Endothelial cell of umbilical vein (primary cell): ENCODE results near the gene ANKRD35. TPM values are rescaled to one million over a fixed set of nuclear protein-coding genes. Genes with fewer than 3 reads are reported as not detected.

ENCODE experiments used
- BruUV-seq: library from RNA; stranded (reverse); fragments of 400-500 nt; replicated peaks from 2 replicates; lab custom pipeline; 2021; lab: Mats Ljungman, UMichigan
- CTCF ChIA-PET: fragments of 300-600, 350-600 bp; sonication (Branson Sonifier 250); formaldehyde crosslinking; loops from one replicate; lab custom pipeline; 2021; ENCODE audit warnings: antibody characterized with exemption, inconsistent platforms; lab: Charles Lee
- POLR2A ChIA-PET: fragments of 300-600, 350-600 bp; sonication (Branson Sonifier 250); formaldehyde crosslinking; loops from one replicate; lab custom pipeline; 2021; ENCODE audit warnings: antibody characterized with exemption, inconsistent platforms; lab: Charles Lee
- DNase-seq: peaks from one replicate; pipeline ENCODE4 v3.0.0-alpha.2; 2011; ENCODE audit warnings: low read depth, low spot score
- FAIRE-seq: peaks from 2 replicates; lab custom pipeline; 2011; peaks lifted over from hg19 to GRCh38; lab: Jason Lieb, UNC
- H2AFZ ChIP-seq: 2 replicates; pipeline ENCODE4 v1.6.0; 2012; ENCODE audit warnings: low read depth, low read length, control low read depth, inconsistent platforms
- H3K27ac ChIP-seq: 2 replicates; pipeline ENCODE4 v1.5.1; 2011; ENCODE audit warnings: low read depth, mild to moderate bottlenecking, control low read depth, low read length, moderate library complexity; ENCODE audit not compliant: insufficient read depth
- H3K27me3 ChIP-seq, 2 experiments: 2 replicates each; pipeline versions ENCODE4 v1.6.0 to v1.6.1; 2011; ENCODE audit warnings: low read length in 2 of 2, mixed read lengths in 1 of 2; ENCODE audit not compliant: control insufficient read depth in 2 of 2, insufficient read depth in 2 of 2
- H3K36me3 ChIP-seq, 2 experiments: 2 replicates in 1 of 2; 3 replicates in 1 of 2; pipeline ENCODE4 v1.5.1; 2011; ENCODE audit warnings: low read length in 2 of 2, mild to moderate bottlenecking in 1 of 2, moderate library complexity in 1 of 2; ENCODE audit not compliant: control insufficient read depth in 2 of 2, insufficient read depth in 2 of 2; ENCODE audit errors: extremely low read depth in 1 of 2
- H3K4me1 ChIP-seq: 3 replicates; pipeline ENCODE4 v1.5.1; 2011; ENCODE audit warnings: mild to moderate bottlenecking, low read length; ENCODE audit not compliant: control insufficient read depth, insufficient read depth; ENCODE audit errors: extremely low read depth
- H3K4me2 ChIP-seq: 2 replicates; pipeline ENCODE4 v1.6.1; 2011; ENCODE audit warnings: low read length, control low read depth, mixed read lengths; ENCODE audit not compliant: insufficient read depth
- H3K4me3 ChIP-seq, 3 experiments: fragments of 200-600 bp in 1 of 3; sonication (generic), shearing (Covaris generic) in 1 of 3; replicated peaks in 1 of 3; 2 replicates each; pipeline ENCODE4 v1.5.1; 2011 to 2016; ENCODE audit warnings: control low read depth in 3 of 3, low read length in 3 of 3, mild to moderate bottlenecking in 2 of 3, inconsistent platforms in 1 of 3, low read depth in 1 of 3, moderate library complexity in 1 of 3; ENCODE audit not compliant: insufficient read depth in 1 of 3
- H3K79me2 ChIP-seq: 2 replicates; pipeline ENCODE4 v1.6.0; 2012; ENCODE audit warnings: low read length, inconsistent platforms; ENCODE audit not compliant: control insufficient read depth, insufficient read depth
- H3K9ac ChIP-seq: replicated peaks from 2 replicates; pipeline ENCODE3; 2011; ENCODE audit warnings: low read length, control low read depth; ENCODE audit not compliant: insufficient read depth; ENCODE audit errors: extremely low read depth
- H3K9me1 ChIP-seq: replicated peaks from 3 replicates; pipeline ENCODE4 v1.6.0; 2011; ENCODE audit warnings: mild to moderate bottlenecking, low read length; ENCODE audit not compliant: control insufficient read depth, insufficient read depth; ENCODE audit errors: extremely low read depth
- H3K9me3 ChIP-seq: replicated peaks from 2 replicates; pipeline ENCODE4 v1.5.1; 2012; ENCODE audit warnings: low read length, inconsistent platforms; ENCODE audit not compliant: control insufficient read depth, insufficient read depth
- H4K20me1 ChIP-seq: replicated peaks from 2 replicates; pipeline ENCODE3; 2011; ENCODE audit warnings: mild to moderate bottlenecking, low read length; ENCODE audit not compliant: control insufficient read depth, insufficient read depth; ENCODE audit errors: extremely low read depth
- FOS ChIP-seq: IDR thresholded peaks from 2 replicates; pipeline ENCODE4 v1.6.1; 2011; ENCODE audit warnings: mild to moderate bottlenecking, low read length, moderate library complexity, borderline replicate concordance; ENCODE audit not compliant: insufficient read depth
- GATA2 ChIP-seq: IDR thresholded peaks from 2 replicates; pipeline ENCODE4 v1.7.0; 2011; ENCODE audit warnings: low read depth, mild to moderate bottlenecking, moderate library complexity, mixed read lengths, low read length; ENCODE audit not compliant: insufficient read length, insufficient read depth
- JUN ChIP-seq: IDR thresholded peaks from 2 replicates; pipeline ENCODE4 v1.6.1; 2011; ENCODE audit warnings: borderline replicate concordance, low read depth; ENCODE audit not compliant: insufficient read length, insufficient read depth
- POLR2A ChIP-seq: IDR thresholded peaks from 2 replicates; pipeline ENCODE4 v1.6.1; 2012; ENCODE audit warnings: low read depth, mild to moderate bottlenecking, control low read depth, low read length
- POLR2AphosphoS5 ChIP-seq: IDR thresholded peaks from 2 replicates; pipeline ENCODE4 v1.6.1; 2012; ENCODE audit warnings: low read depth, mild to moderate bottlenecking, control low read depth, low read length, moderate library complexity; ENCODE audit not compliant: insufficient read depth
- dilution Hi-C: fragments of 300-500 bp; cut with MboI; formaldehyde crosslinking; loops from one replicate; pipeline ENCODE4 v1.15.0; 2019; ENCODE audit warnings: low sequenced_read_pairs; ENCODE audit not compliant: extremely low pct_ligation_motif_present
- intact Hi-C: fragments of 100-400 bp; cut with micrococcal nuclease; formaldehyde crosslinking; loops from one replicate; pipeline ENCODE4 v1.10.0; 2022
- polyA plus RNA-seq, 4 experiments: library from polyadenylated mRNA; depleted of rRNA in 3 of 4; stranded (reverse) in 3 of 4; unstranded in 1 of 4; fragments of >200 nt; gene quantifications; 2 replicates each; pipeline versions ENCODE4 v1.2.1 to v1.2.3, GENCODE V29; 2011 to 2012; ENCODE audit warnings: missing spikeins in 1 of 4
- total RNA-seq: library from RNA; stranded (reverse); gene quantifications from 2 replicates; pipeline ENCODE4 v1.2.3, GENCODE V29; 2021
- TF ChIP-seq, protein P1 (sequence below): IDR thresholded peaks from 2 replicates; pipeline ENCODE4 v1.6.1; 2011; ENCODE audit not compliant: insufficient read depth, insufficient read length
- TF ChIP-seq, protein P2 (sequence below), 2 donors: IDR thresholded peaks; 1 replicate in 1 of 2; 2 replicates in 1 of 2; pipeline ENCODE4 v1.5.1; 2011; ENCODE audit warnings: low read length in 2 of 2, mild to moderate bottlenecking in 2 of 2, moderate library complexity in 2 of 2, control low read depth in 1 of 2, inconsistent platforms in 1 of 2, low read depth in 1 of 2; ENCODE audit not compliant: insufficient read depth in 1 of 2; ENCODE audit errors: extremely low read depth in 1 of 2

The ANKRD35 gene
- total and polyA plus RNA-seq, 2 donors (not counting 3 experiments of a cell fraction or from before 2014, with no cell fraction given): 0.15 to 0.20 TPM

DNA sequence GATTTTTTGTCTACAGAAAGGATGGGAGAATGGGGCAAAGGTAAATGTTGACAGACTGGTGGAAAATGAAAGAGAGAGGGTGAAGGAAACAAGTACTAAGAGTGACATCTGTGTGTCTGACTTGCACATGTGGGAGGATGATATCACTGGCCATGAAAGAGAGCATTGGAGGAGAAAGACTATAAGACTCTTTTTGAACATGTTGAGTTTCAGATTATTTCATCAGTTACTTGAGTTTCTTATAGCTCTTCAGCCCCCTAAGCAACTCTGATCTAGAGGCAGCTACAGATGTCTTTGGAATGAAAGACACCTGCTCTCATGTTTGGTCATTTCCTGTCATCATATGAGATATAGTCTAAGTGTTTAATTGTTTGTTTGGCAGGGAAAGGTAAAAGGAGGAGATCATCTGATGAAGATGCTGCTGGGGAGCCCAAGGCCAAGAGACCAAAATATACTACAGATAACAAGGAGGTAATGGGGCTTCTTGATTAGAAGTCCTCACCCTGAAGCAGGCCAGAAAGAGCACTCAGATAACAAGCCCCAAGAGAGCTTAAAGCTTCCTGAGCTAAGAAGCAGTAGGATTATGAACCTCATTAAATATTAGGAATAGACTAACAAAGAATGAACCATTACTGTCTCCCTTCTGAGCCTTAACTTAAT lies 57.2 kb downstream of the ANKRD35 start:
- H3K36me3 ChIP-seq: peaks cover 31 to 50% of the 10 kb centered on the region in 2 experiments
- dilution Hi-C loops: no loop called here
- DNase-seq: no peak

More for the DNA sequence above, 57.2 kb downstream of the ANKRD35 start:
- Histone ChIP-seq H3K4me1 (peaks cover 13% of the 10 kb centered on the region), H3K4me3 (no peak overlapping the region), H3K9me3 (no peaks in the 10 kb centered on the region), H3K9ac (no peak overlapping the region), H3K4me2 (no peak overlapping the region), H3K9me1 (no peaks in the 10 kb centered on the region), H2AFZ (no peak overlapping the region), H3K27ac (no peak overlapping the region), H3K27me3 (no peaks in the 10 kb centered on the region), H4K20me1 (no peaks in the 10 kb centered on the region), H3K79me2 (peaks cover 20% of the 10 kb centered on the region)
- intact Hi-C loops: loop anchor here (10.0 kb wide), 1 partner anchor 74 kb away; no protein-coding TSS in a partner anchor
- no TSS peak for BruUV-seq
- ChIA-PET CTCF (interaction anchor here (0.7 to 6.2 kb wide), 6 partner anchors 10 to 107 kb away, joined by 3 to 69 read pairs (median 4); partner anchors contain the start of genes ITGA10, NUDT17 and PIAS3), POLR2A (no interaction called here)
- FAIRE-seq: no peak
- TF ChIP-seq, protein P1, sequence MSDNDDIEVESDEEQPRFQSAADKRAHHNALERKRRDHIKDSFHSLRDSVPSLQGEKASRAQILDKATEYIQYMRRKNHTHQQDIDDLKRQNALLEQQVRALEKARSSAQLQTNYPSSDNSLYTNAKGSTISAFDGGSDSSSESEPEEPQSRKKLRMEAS: no peak
- no peak for TF ChIP-seq GATA2
- TF ChIP-seq JUN: no peak
- TF ChIP-seq FOS: no peak
- no peak for TF ChIP-seq POLR2A
- TF ChIP-seq POLR2AphosphoS5: no peak
- TF ChIP-seq, protein P2, sequence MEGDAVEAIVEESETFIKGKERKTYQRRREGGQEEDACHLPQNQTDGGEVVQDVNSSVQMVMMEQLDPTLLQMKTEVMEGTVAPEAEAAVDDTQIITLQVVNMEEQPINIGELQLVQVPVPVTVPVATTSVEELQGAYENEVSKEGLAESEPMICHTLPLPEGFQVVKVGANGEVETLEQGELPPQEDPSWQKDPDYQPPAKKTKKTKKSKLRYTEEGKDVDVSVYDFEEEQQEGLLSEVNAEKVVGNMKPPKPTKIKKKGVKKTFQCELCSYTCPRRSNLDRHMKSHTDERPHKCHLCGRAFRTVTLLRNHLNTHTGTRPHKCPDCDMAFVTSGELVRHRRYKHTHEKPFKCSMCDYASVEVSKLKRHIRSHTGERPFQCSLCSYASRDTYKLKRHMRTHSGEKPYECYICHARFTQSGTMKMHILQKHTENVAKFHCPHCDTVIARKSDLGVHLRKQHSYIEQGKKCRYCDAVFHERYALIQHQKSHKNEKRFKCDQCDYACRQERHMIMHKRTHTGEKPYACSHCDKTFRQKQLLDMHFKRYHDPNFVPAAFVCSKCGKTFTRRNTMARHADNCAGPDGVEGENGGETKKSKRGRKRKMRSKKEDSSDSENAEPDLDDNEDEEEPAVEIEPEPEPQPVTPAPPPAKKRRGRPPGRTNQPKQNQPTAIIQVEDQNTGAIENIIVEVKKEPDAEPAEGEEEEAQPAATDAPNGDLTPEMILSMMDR (IDR thresholded peaks at IDR 0.05; ENCODE audit: extremely low read depth in 1 of 2, insufficient read depth in 1 of 2, low read depth in 1 of 2, low read length in 2 of 2): no peak
